HepG2 (cell line): ENCODE results near the gene ABHD1. TPM values are rescaled to one million over a fixed set of nuclear protein-coding genes. Genes with fewer than 3 reads are reported as not detected.

Source experiments
- E2F5 ChIP-seq: sonication (generic); formaldehyde crosslinking; conservative IDR thresholded peaks from 2 replicates; pipeline ENCODE4 v1.4.0; 2020; ENCODE audit warnings: missing genetic modification reagents
- HOXA7 ChIP-seq: sonication (generic); formaldehyde crosslinking; IDR thresholded peaks from 2 replicates; pipeline ENCODE4 v1.8.1; 2022; ENCODE audit warnings: mild to moderate bottlenecking, missing genetic modification reagents, moderate library complexity
- MED13 ChIP-seq: sonication (generic); formaldehyde crosslinking; IDR thresholded peaks from 2 replicates; pipeline ENCODE4 v1.5.0; 2020; ENCODE audit warnings: missing genetic modification reagents
- MYC ChIP-seq: sonication (generic); formaldehyde crosslinking; IDR thresholded peaks from 2 replicates; pipeline ENCODE4 v1.9.0; 2021; ENCODE audit warnings: missing genetic modification reagents, borderline replicate concordance
- NR2F6 ChIP-seq, 2 experiments: IDR thresholded peaks; 2 replicates each; pipeline ENCODE4 v1.6.1; 2016; ENCODE audit warnings: antibody characterized with exemption in 1 of 2, mild to moderate bottlenecking in 1 of 2
- PBX3 ChIP-seq: sonication (generic); formaldehyde crosslinking; IDR thresholded peaks from 2 replicates; pipeline ENCODE4 v1.8.1; 2023; ENCODE audit warnings: missing genetic modification reagents, inconsistent platforms, borderline replicate concordance
- PCBP2 ChIP-seq: fragments of 200-400 bp; formaldehyde crosslinking; optimal IDR thresholded peaks from 2 replicates; pipeline ENCODE3; 2018; ENCODE audit warnings: low read length, low read depth; ENCODE audit not compliant: poor library complexity, severe bottlenecking
- PLRG1 ChIP-seq: fragments of 450-650 bp; conservative IDR thresholded peaks from 2 replicates; pipeline ENCODE4 v1.6.1; 2016
- PLSCR1 ChIP-seq: sonication (generic); formaldehyde crosslinking; IDR thresholded peaks from 2 replicates; pipeline ENCODE4 v1.5.0; 2020; ENCODE audit warnings: missing genetic modification reagents, mild to moderate bottlenecking, borderline replicate concordance
- PTBP1 ChIP-seq: fragments of 200-400 bp; formaldehyde crosslinking; IDR thresholded peaks from 2 replicates; pipeline ENCODE4 v1.6.1; 2018; ENCODE audit warnings: low read length, low read depth; ENCODE audit not compliant: poor library complexity, severe bottlenecking
- SALL1 ChIP-seq: sonication (generic); formaldehyde crosslinking; IDR thresholded peaks from 2 replicates; pipeline ENCODE4 v1.8.0; 2022; ENCODE audit warnings: mild to moderate bottlenecking, missing genetic modification reagents
- SRY ChIP-seq: sonication (generic); formaldehyde crosslinking; IDR thresholded peaks from 2 replicates; pipeline ENCODE4 v1.8.0; 2022; ENCODE audit warnings: mild to moderate bottlenecking, missing genetic modification reagents
- TP53 ChIP-seq: sonication (generic); formaldehyde crosslinking; conservative IDR thresholded peaks from 2 replicates; pipeline ENCODE4 v1.4.0; 2020; ENCODE audit warnings: missing genetic modification reagents
- ZBTB8A ChIP-seq: sonication (generic); formaldehyde crosslinking; IDR thresholded peaks from 2 replicates; pipeline ENCODE4 v1.4.0; 2020; ENCODE audit warnings: mild to moderate bottlenecking, low read depth, missing genetic modification reagents, borderline replicate concordance
- ZFY ChIP-seq: sonication (generic); formaldehyde crosslinking; IDR thresholded peaks from 2 replicates; pipeline ENCODE4 v1.4.0; 2020; ENCODE audit warnings: missing genetic modification reagents
- ZNF513 ChIP-seq: sonication (generic); formaldehyde crosslinking; conservative IDR thresholded peaks from 2 replicates; pipeline ENCODE4 v1.5.0; 2020; ENCODE audit warnings: missing genetic modification reagents
- ZNF704 ChIP-seq: sonication (generic); formaldehyde crosslinking; IDR thresholded peaks from 2 replicates; pipeline ENCODE4 v1.8.1; 2023; ENCODE audit warnings: mild to moderate bottlenecking, inconsistent platforms, moderate library complexity, missing genetic modification reagents, borderline replicate concordance
- ZNF737 ChIP-seq: sonication (generic); formaldehyde crosslinking; IDR thresholded peaks from 2 replicates; pipeline ENCODE4 v1.5.0; 2020; ENCODE audit warnings: missing genetic modification reagents, mild to moderate bottlenecking, borderline replicate concordance
- ZNF800 ChIP-seq: sonication (generic); formaldehyde crosslinking; IDR thresholded peaks from 2 replicates; pipeline ENCODE4 v1.4.0; 2020; ENCODE audit warnings: missing genetic modification reagents
- polyA plus RNA-seq, 8 experiments: library from polyadenylated mRNA; depleted of rRNA in 3 of 8; stranded (reverse) in 7 of 8; unstranded in 1 of 8; fragments of >200 nt; fragmentation: Illumina TruSeq in 4 of 8; extraction: Trizol in 4 of 8; gene quantifications; 2 replicates each; pipeline versions ENCODE4 v1.2.1 to v1.2.3, GENCODE V29; 2011 to 2016; ENCODE audit warnings: low read depth in 4 of 8, missing spikeins in 1 of 8, mixed read lengths in 1 of 8; ENCODE audit not compliant: insufficient read depth in 1 of 8
- total RNA-seq, 5 experiments: library from RNA; depleted of rRNA; stranded (reverse); fragments of >200 nt; fragmentation: Illumina TruSeq; extraction: Trizol; gene quantifications; 2 replicates each; pipeline ENCODE4 v1.2.3, GENCODE V29; 2016; ENCODE audit warnings: low read depth in 1 of 5

Gene ABHD1
- total and polyA plus RNA-seq, 2 of the 13 experiments (the other 11 are each of a cell fraction or from before 2014, with no cell fraction given), result 0.04 to 0.81 TPM

GRCh38 chr2:27177441-27178351, 54.1 kb downstream of the ABHD1 start (continued):
- TF ChIP-seq E2F5 (no peak), ZNF800 (CRISPR knock-in tag) (no peak), SALL1 (CRISPR knock-in tag) (peak; percentile 98), ZNF704 (CRISPR knock-in tag) (no peak), ZFY (CRISPR knock-in tag) (peak; percentile 54; the same call in 1 of the 2 replicates), PLSCR1 (no peak), TP53 (CRISPR knock-in tag) (0 out of 2 replicates have a peak, but pooled peaks have one; percentile 35), PBX3 (CRISPR knock-in tag) (no peak), ZBTB8A (CRISPR knock-in tag) (no peak), ZNF737 (CRISPR knock-in tag) (no peak; the same call in 1 of the 2 replicates), MYC (CRISPR knock-in tag) (peak; percentile 84; the same call in 1 of the 2 replicates), PCBP2 (no peak), HOXA7 (CRISPR knock-in tag) (0 out of 2 replicates have a peak, but pooled peaks have one; percentile 55), PLRG1 (no peak), NR2F6 (IDR thresholded peaks at IDR 0.05) (peak; percentile 94), NR2F6 (CRISPR knock-in tag; IDR thresholded peaks at IDR 0.05) (peak; percentile 86), ZNF513 (CRISPR knock-in tag) (no peak), SRY (CRISPR knock-in tag) (peak; percentile 50), PTBP1 (no peak), MED13 (CRISPR knock-in tag) (peak; percentile 83)
